KOPT-K1 (cell line): ENCODE measurements around the gene CLPTM1.
"Not testable (repeated sequence)": the region's sequence is repeated elsewhere in the genome, so short reads cannot be mapped to it uniquely, and the experiment has no call there.

Experiments used
- H3K27ac ChIP-seq: fragments of 200-600 bp; sonication (generic); 2 replicates; pipeline ENCODE4 v1.5.1; 2016; ENCODE audit warnings: antibody characterized with exemption, mild to moderate bottlenecking, low read depth, low read length; ENCODE audit not compliant: poor library complexity, severe bottlenecking
- H3K36me3 ChIP-seq: fragments of 200-600 bp; sonication (generic); 2 replicates; pipeline ENCODE4 v1.5.1; 2017; ENCODE audit warnings: antibody characterized with exemption, mild to moderate bottlenecking, low read length, moderate library complexity; ENCODE audit not compliant: insufficient read depth
- H3K9me3 ChIP-seq: fragments of 200-600 bp; sonication (generic); 2 replicates; pipeline ENCODE4 v1.5.1; 2017; ENCODE audit warnings: antibody characterized with exemption, low read length, mild to moderate bottlenecking; ENCODE audit not compliant: insufficient read depth, poor library complexity, severe bottlenecking

CLPTM1 gene

GRCh38 chr19:44955505-44956439 lies 592 bp downstream of the CLPTM1 start:
- H3K36me3 ChIP-seq: peaks cover 11% of the 10 kb centered on the region; the same call in 1 of the 2 replicates
- H3K27ac ChIP-seq: peak overlapping the region; percentile 88
- H3K9me3 ChIP-seq: no peaks in the 10 kb centered on the region

- H3K27ac ChIP-seq: no peak overlapping the region
- no peaks in the 10 kb centered on the region for H3K9me3 ChIP-seq
- H3K36me3 ChIP-seq: peaks cover 29% of the 10 kb centered on the region
Measured at GRCh38 chr19:44957526-44957925, 2.3 kb downstream of the CLPTM1 start.

GRCh38 chr19:44958090-44958489 lies 2.9 kb downstream of the CLPTM1 start:
- H3K27ac ChIP-seq: no peak overlapping the region
- peaks cover 30% of the 10 kb centered on the region for H3K36me3 ChIP-seq
- no peaks in the 10 kb centered on the region for H3K9me3 ChIP-seq

GRCh38 chr19:44959691-44960090 lies 4.5 kb downstream of the CLPTM1 start:
- Histone ChIP-seq H3K27ac (no peak overlapping the region), H3K36me3 (peaks cover 40% of the 10 kb centered on the region), H3K9me3 (no peaks in the 10 kb centered on the region)

- H3K27ac ChIP-seq: no peak overlapping the region
- no peaks in the 10 kb centered on the region for H3K9me3 ChIP-seq
- peaks cover 51% of the 10 kb centered on the region for H3K36me3 ChIP-seq
Measured at GRCh38 chr19:44960906-44961728, 5.9 kb downstream of the CLPTM1 start.

GRCh38 chr19:44961821-44962220 lies 6.6 kb downstream of the CLPTM1 start:
- H3K36me3 ChIP-seq: peaks cover 58% of the 10 kb centered on the region
- no peak overlapping the region for H3K27ac ChIP-seq

GRCh38 chr19:44968118-44968517 lies 12.9 kb downstream of the CLPTM1 start:
- peaks cover 68% of the 10 kb centered on the region for H3K36me3 ChIP-seq
- no peaks in the 10 kb centered on the region for H3K9me3 ChIP-seq
- no peak overlapping the region for H3K27ac ChIP-seq

More at GRCh38 chr19:44961821-44962220, 6.6 kb downstream of the CLPTM1 start:
- H3K9me3 ChIP-seq: no peaks in the 10 kb centered on the region

- no peaks in the 10 kb centered on the region for H3K9me3 ChIP-seq
- H3K36me3 ChIP-seq: peaks cover 74% of the 10 kb centered on the region
- H3K27ac ChIP-seq: no peak overlapping the region
Measured at GRCh38 chr19:44968670-44969069, 13.5 kb downstream of the CLPTM1 start.

GRCh38 chr19:44969437-44969836 lies 14.3 kb downstream of the CLPTM1 start:
- H3K36me3 ChIP-seq: peaks cover 74% of the 10 kb centered on the region
- no peaks in the 10 kb centered on the region for H3K9me3 ChIP-seq

GRCh38 chr19:44971451-44971850 lies 16.3 kb downstream of the CLPTM1 start:
- not testable (repeated sequence) for H3K9me3 ChIP-seq, H3K27ac ChIP-seq
- H3K36me3 ChIP-seq: peaks cover 77% of the 10 kb centered on the region

More at GRCh38 chr19:44969437-44969836, 14.3 kb downstream of the CLPTM1 start:
- H3K27ac ChIP-seq: no peak overlapping the region

- Histone ChIP-seq H3K36me3 (peaks cover 77% of the 10 kb centered on the region), H3K27ac (no peak overlapping the region), H3K9me3 (no peaks in the 10 kb centered on the region)
Measured at GRCh38 chr19:44972802-44973201, 17.6 kb downstream of the CLPTM1 start.

- Histone ChIP-seq H3K36me3 (peaks cover 76% of the 10 kb centered on the region), H3K9me3 (no peaks in the 10 kb centered on the region), H3K27ac (no peak overlapping the region)
Measured at GRCh38 chr19:44973982-44974735, 19.0 kb downstream of the CLPTM1 start.

GRCh38 chr19:44974857-44975256 lies 19.7 kb downstream of the CLPTM1 start:
- peaks cover 76% of the 10 kb centered on the region for H3K36me3 ChIP-seq
- H3K9me3 ChIP-seq: no peaks in the 10 kb centered on the region
- no peak overlapping the region for H3K27ac ChIP-seq

GRCh38 chr19:44975444-44975843 lies 20.3 kb downstream of the CLPTM1 start:
- Histone ChIP-seq H3K36me3 (peaks cover 75% of the 10 kb centered on the region), H3K27ac (no peak overlapping the region), H3K9me3 (no peaks in the 10 kb centered on the region)

- no peak overlapping the region for H3K27ac ChIP-seq
- H3K36me3 ChIP-seq: peaks cover 84% of the 10 kb centered on the region
- no peaks in the 10 kb centered on the region for H3K9me3 ChIP-seq
Measured at GRCh38 chr19:44984005-44984404, 28.8 kb downstream of the CLPTM1 start.
